Activated B cell treated with CpG ODN at 0.5 μM for 24 hours (primary cell): ENCODE results near the gene PLEKHA5. TPM values are rescaled to one million over a fixed set of nuclear protein-coding genes. Genes with fewer than 3 reads are reported as not detected.

Experiments used
- ATAC-seq: fragments of 200-7000 bp; cut with Tn5 transposase; one replicate; pipeline ENCODE4 v1.10.0; 2021; ENCODE audit warnings: low read depth, mild to moderate bottlenecking, moderate library complexity
- CTCF ChIA-PET: fragments of 350-600 bp; sonication (Branson Sonifier 250); formaldehyde crosslinking; loops from one replicate; lab custom pipeline; 2021; ENCODE audit warnings: antibody characterized with exemption; lab: Charles Lee
- POLR2A ChIA-PET: fragments of 350-600 bp; sonication (Branson Sonifier 250); formaldehyde crosslinking; loops from one replicate; lab custom pipeline; 2021; ENCODE audit warnings: antibody characterized with exemption; lab: Charles Lee
- DNase-seq: peaks from one replicate; pipeline ENCODE4 v3.0.0; 2022
- H3K27ac Mint-ChIP-seq: one replicate; pipeline ENCODE4 v1.8.0; 2020; ENCODE audit warnings: mixed read lengths
- H3K27me3 Mint-ChIP-seq: one replicate; pipeline ENCODE4 v1.8.0; 2021; ENCODE audit warnings: mixed read lengths
- H3K36me3 Mint-ChIP-seq: one replicate; pipeline ENCODE4 v1.8.0; 2021; ENCODE audit warnings: low read depth, mixed read lengths
- H3K4me1 Mint-ChIP-seq: one replicate; pipeline ENCODE4 v1.8.0; 2021; ENCODE audit warnings: mixed read lengths
- H3K4me3 Mint-ChIP-seq: one replicate; pipeline ENCODE4 v1.8.0; 2020; ENCODE audit warnings: mild to moderate bottlenecking, mixed read lengths
- H3K9me3 Mint-ChIP-seq: one replicate; pipeline ENCODE4 v1.8.0; 2020; ENCODE audit warnings: mixed read lengths
- CTCF ChIP-seq: fragments of 200-600 bp; IDR thresholded peaks from one replicate; pipeline ENCODE4 v1.8.0; 2022; ENCODE audit warnings: antibody characterized with exemption, mild to moderate bottlenecking
- intact Hi-C: fragments of 100-400 bp; cut with micrococcal nuclease; formaldehyde crosslinking; loops from one replicate; pipeline ENCODE4 v1.15.1; 2024
- total RNA-seq: library from RNA; stranded (reverse); gene quantifications from 2 replicates; pipeline ENCODE4 v1.2.3, GENCODE V29; 2022

Gene PLEKHA5
- total RNA-seq, 1 donor from 2014 or later: 0.11 TPM

GRCh38 chr12:19285793-19286448 is 156.4 kb downstream of the PLEKHA5 start:
- intact Hi-C loops: no loop called here
- DNase-seq: no peak

GRCh38 chr12:19287302-19287701 is 157.8 kb downstream of the PLEKHA5 start:
- Mint-ChIP-seq H3K4me3 (no peak overlapping the region), H3K27ac (no peak overlapping the region), H3K27me3 (no peaks in the 10 kb centered on the region), H3K36me3 (no peaks in the 10 kb centered on the region), H3K4me1 (no peaks in the 10 kb centered on the region), H3K9me3 (no peaks in the 10 kb centered on the region)
- DNase-seq (no peak), ATAC-seq (no peak)
- ChIA-PET POLR2A (no interaction called here), CTCF (no interaction called here)
- intact Hi-C loops: no loop called here
- TF ChIP-seq CTCF: no peak

More at GRCh38 chr12:19285793-19286448, 156.4 kb downstream of the PLEKHA5 start:
- ChIA-PET CTCF (interaction anchor here (0.7 kb wide), 1 partner anchor 49 kb away, joined by 3 read pairs; no protein-coding TSS in a partner anchor), POLR2A (no interaction called here)
- Mint-ChIP-seq H3K9me3 (no peaks in the 10 kb centered on the region), H3K36me3 (no peaks in the 10 kb centered on the region), H3K4me3 (no peak overlapping the region), H3K4me1 (no peaks in the 10 kb centered on the region), H3K27ac (no peak overlapping the region), H3K27me3 (no peaks in the 10 kb centered on the region)
- no peak for TF ChIP-seq CTCF
- no peak for ATAC-seq

GRCh38 chr12:19288161-19288560 is 158.6 kb downstream of the PLEKHA5 start:
- POLR2A ChIA-PET: no interaction called here

GRCh38 chr12:19288603-19289244 is 159.2 kb downstream of the PLEKHA5 start:
- no peak for DNase-seq

More at GRCh38 chr12:19288161-19288560, 158.6 kb downstream of the PLEKHA5 start:
- CTCF ChIA-PET: no interaction called here
- H3K4me1 Mint-ChIP-seq: no peaks in the 10 kb centered on the region
- no peaks in the 10 kb centered on the region for H3K9me3 Mint-ChIP-seq
- intact Hi-C loops: loop anchor here (2.0 kb wide), 2 partner anchors 427 to 1147 kb away; no protein-coding TSS in a partner anchor
- no peaks in the 10 kb centered on the region for H3K27me3 Mint-ChIP-seq
- no peak for TF ChIP-seq CTCF
- no peak for ATAC-seq
- H3K4me3 Mint-ChIP-seq: no peak overlapping the region
- no peak for DNase-seq
- H3K36me3 Mint-ChIP-seq: no peaks in the 10 kb centered on the region
- H3K27ac Mint-ChIP-seq: no peak overlapping the region

More at GRCh38 chr12:19288603-19289244, 159.2 kb downstream of the PLEKHA5 start:
- Mint-ChIP-seq H3K27ac (no peak overlapping the region), H3K4me3 (no peak overlapping the region), H3K36me3 (no peaks in the 10 kb centered on the region), H3K4me1 (no peaks in the 10 kb centered on the region), H3K9me3 (no peaks in the 10 kb centered on the region), H3K27me3 (no peaks in the 10 kb centered on the region)
- intact Hi-C loops: loop anchor here (2.0 kb wide), 2 partner anchors 428 to 1148 kb away; no protein-coding TSS in a partner anchor
- POLR2A ChIA-PET: no interaction called here
- ATAC-seq: no peak
- TF ChIP-seq CTCF: no peak
- CTCF ChIA-PET: no interaction called here
